M059J (cell line): ENCODE data around the gene SCAF11. TPM values are rescaled to one million over a fixed set of nuclear protein-coding genes. Genes with fewer than 3 reads are reported as not detected.
"Not testable (repeated sequence)": the region's sequence is repeated elsewhere in the genome, so short reads cannot be mapped to it uniquely, and the experiment has no call there.

ENCODE experiments used
- DNase-seq: peaks from one replicate; pipeline ENCODE4 v3.0.0-alpha.2; 2012; ENCODE audit warnings: low read depth
- total RNA-seq: library from RNA; depleted of rRNA; stranded (reverse); fragments of >200 nt; shearing (Covaris generic); gene quantifications from 2 replicates; pipeline ENCODE4 v1.2.3, GENCODE V29; 2014; rRNA removed

Gene SCAF11
- 65.2 and 69.8 TPM in 2 replicates for total RNA-seq

- DNase-seq = peak; percentile 99
These were observed at the start of gene SCAF11 for GRCh38 chr12:45990468-45991283. SCAF11 (minus strand) TSS chr12:45990574; CDS start chr12:45964167, 26,407 bp downstream.

- not testable (repeated sequence) for DNase-seq
These were observed 46.7 kb upstream of the SCAF11 start for GRCh38 chr12:46037066-46037465.

- no peak for DNase-seq
These were observed 36.8 kb upstream of the SCAF11 start for GRCh38 chr12:46027172-46027571.

GRCh38 chr12:46024099-46024498 lies 33.7 kb upstream of the SCAF11 start:
- DNase-seq = no peak

GRCh38 chr12:46020768-46021167 lies 30.4 kb upstream of the SCAF11 start:
- DNase-seq = no peak

- not testable (repeated sequence) for DNase-seq
These were observed 28.3 kb upstream of the SCAF11 start for GRCh38 chr12:46018712-46019111.

GRCh38 chr12:46017866-46018375 lies 27.5 kb upstream of the SCAF11 start:
- DNase-seq = not testable (repeated sequence)

- DNase-seq = no peak
These were observed 15.4 kb upstream of the SCAF11 start for GRCh38 chr12:46005823-46006222.

- no peak for DNase-seq
These were observed 14.9 kb upstream of the SCAF11 start for GRCh38 chr12:46005151-46005797.

- no peak for DNase-seq
These were observed 14.3 kb upstream of the SCAF11 start for GRCh38 chr12:46004715-46005114.

GRCh38 chr12:46000076-46000475 lies 9.7 kb upstream of the SCAF11 start:
- not testable (repeated sequence) for DNase-seq

GRCh38 chr12:45994736-45995135 lies 4.4 kb upstream of the SCAF11 start:
- no peak for DNase-seq

GRCh38 chr12:45991284-45992249 lies 1.2 kb upstream of the SCAF11 start:
- peak; percentile 73 for DNase-seq

GRCh38 chr12:45989721-45990467 lies 480 bp downstream of the SCAF11 start:
- DNase-seq = peak; percentile 75

GRCh38 chr12:45989287-45989686 lies 1.1 kb downstream of the SCAF11 start:
- no peak for DNase-seq

GRCh38 chr12:45988264-45988663 lies 2.1 kb downstream of the SCAF11 start:
- DNase-seq = peak; percentile 47

- no peak for DNase-seq
These were observed 3.0 kb downstream of the SCAF11 start for GRCh38 chr12:45987340-45987727.

GRCh38 chr12:45986641-45987339 lies 3.6 kb downstream of the SCAF11 start:
- no peak for DNase-seq

- no peak for DNase-seq
These were observed 9.1 kb downstream of the SCAF11 start for GRCh38 chr12:45981075-45981837.

GRCh38 chr12:45980540-45980939 lies 9.8 kb downstream of the SCAF11 start:
- no peak for DNase-seq
